ENCODE data around the gene EVL.

Gene EVL

DNA sequence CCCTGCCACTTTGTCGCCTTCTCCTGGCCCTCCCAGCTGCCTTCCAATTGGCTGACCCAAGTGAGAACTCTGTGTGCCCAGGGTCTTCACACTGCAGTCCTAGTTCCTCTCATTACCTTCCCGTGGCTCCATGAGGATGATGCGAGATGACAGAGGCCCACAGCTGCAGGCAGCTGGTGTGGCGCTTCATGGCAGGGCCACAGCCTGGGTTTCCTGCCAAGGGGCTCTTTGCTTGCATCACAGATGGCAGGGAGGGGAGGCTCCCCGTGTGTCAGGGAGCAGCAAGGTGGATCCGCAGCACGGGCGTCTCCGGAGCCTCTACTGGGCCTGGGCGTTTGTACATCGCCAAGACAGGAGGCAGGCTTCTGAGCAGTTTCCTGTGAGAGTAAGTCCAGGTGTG, 65.3 kb downstream of the EVL start:
- no peak for DNase-seq (ENCODE audit: low spot score)

DNA sequence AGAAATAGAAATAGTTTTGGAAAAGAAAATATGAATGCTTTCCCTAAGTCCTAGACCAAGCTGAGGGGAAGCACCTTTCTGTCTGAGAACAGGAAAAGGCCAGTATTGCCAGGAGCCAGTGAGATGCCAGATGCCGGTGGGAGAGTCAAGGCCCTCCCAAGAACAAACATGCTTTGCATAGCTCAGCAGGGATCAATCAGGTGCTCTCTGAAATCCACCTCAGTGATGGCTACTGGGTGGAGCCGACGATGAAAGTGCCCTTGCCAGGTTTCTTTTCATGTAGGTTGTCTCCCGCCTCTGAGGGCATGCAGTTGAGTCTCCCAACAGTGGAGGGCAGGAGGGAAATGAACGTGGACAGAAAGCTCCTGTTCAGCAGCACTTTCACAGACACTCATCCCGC, 66.0 kb downstream of the EVL start:
- no peak for DNase-seq (ENCODE audit: low spot score)

DNA sequence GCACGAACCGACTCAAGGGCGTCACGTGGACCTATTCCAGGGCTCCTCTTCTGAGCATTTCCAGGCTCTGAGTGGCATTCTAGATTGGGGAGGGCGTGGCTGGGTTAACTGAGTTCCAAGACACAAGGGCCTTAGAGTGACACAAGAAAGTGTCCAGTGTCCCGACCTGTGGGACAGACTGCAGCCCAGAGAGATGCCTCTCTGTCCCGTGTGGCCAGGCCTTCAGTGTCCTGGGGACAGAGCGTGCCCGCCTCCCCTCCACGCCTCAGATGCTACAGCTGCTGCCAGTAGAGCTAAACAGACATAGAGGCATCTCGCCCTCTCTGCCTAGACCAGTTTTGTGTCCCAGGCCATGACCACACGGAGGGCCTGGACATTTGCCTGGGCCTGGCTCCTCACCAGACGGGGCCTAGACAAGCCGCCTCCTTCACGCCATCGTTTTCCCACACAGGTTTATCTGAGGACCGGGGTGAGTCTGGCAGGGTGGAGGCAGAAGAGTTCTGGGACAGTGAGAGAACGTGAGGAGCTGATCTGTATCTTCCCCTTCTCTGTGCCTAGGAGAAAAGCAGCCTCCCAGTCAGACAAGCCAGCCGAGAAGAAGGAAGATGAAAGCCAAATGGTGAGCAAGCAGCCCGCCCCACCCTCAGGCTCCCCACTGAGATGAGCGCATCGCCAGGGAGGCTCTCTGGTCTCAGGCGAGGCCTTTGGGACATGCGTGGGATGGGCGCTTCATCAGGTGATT, 67.1 kb downstream of the EVL start:
- DNase-seq (ENCODE audit: low spot score), result no peak

- DNase-seq (ENCODE audit: low spot score), result no peak
Measured at GRCh38 chr14:100132903-100133510, 67.8 kb downstream of the EVL start.

DNA sequence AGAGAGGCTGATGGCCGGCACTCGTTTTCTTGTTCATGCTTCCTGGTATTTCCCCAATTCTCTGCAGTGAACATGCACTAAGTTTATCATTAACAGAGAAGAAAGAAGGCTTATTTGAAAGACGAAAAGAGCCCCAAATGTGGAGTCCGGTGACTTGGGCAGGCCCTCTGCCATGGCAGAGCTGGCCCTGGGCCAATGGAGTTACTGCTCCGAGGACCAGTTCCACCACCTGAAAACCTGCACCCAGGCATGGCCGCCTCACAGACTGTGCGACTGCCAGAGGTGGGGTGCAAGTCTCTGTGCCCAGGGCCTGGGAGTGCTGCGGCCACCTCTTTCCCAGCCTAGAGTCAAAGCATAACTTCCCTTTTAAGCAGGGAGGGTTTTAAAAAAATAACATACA, 69.4 kb downstream of the EVL start:
- DNase-seq (ENCODE audit: low spot score), result no peak

GRCh38 chr14:100135073-100135472, 69.9 kb downstream of the EVL start:
- peak; percentile 53 for DNase-seq (ENCODE audit: low spot score)

- DNase-seq (ENCODE audit: low spot score), result no peak
Measured at GRCh38 chr14:100135784-100136183, 70.6 kb downstream of the EVL start.

DNA sequence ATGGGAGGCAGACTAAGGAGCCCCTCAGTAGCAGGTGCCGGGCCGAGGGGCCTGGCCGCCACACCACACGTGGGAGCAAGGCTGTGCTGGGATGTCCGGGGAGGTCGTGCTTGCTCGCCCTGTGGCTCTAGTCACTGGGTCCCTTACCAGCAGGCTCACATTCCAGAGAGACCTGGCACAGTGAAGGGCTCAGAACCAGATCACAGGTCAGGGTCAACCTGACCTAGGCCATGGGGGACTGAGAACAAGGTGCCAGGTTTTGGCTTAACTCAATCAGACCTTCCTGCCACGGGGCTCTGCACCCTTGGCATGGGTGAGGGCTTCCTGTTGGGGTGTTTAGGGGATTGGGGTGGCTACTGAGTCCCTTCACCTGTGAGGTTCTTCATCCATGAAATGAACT, 72.0 kb downstream of the EVL start:
- DNase-seq (ENCODE audit: low spot score), result no peak

DNA sequence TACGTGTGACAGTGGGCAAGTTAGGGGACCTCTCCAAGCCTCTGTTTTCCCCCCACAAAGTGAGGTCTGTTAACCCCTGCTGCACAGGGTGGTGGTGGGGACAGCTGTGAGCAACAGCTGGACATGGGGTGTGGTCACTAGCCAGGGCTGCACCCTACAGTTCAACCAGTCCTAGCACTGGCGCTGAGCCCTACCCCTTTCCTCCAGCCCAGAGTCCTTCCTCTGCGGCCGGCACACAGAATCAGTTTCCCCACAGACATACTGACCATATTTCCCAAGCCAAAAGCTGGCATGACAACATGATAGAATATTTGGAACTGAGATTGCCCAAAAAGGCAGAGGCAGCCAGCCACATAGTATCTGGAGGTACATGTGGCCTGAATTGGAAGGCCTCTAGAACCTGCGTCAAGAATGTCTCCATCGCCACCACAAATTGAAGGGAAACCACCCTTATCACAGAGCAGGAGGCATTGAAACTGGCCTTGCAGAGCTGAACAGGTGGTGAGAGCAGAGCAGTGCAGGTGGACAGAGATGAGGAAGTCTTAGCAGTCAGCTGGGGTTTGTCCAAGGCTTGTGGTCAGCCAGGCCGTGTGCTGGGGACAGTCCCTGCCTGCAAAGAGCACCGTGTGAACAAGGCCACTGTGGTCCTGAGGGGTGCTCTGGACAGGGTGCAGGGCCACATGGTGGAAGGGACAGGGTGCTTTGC, 73.0 kb downstream of the EVL start:
- DNase-seq (ENCODE audit: low spot score), result no peak

GRCh38 chr14:100138955-100139354, 73.7 kb downstream of the EVL start:
- no peak for DNase-seq (ENCODE audit: low spot score)

GRCh38 chr14:100140452-100141078, 75.3 kb downstream of the EVL start:
- no peak for DNase-seq (ENCODE audit: low spot score)

DNA sequence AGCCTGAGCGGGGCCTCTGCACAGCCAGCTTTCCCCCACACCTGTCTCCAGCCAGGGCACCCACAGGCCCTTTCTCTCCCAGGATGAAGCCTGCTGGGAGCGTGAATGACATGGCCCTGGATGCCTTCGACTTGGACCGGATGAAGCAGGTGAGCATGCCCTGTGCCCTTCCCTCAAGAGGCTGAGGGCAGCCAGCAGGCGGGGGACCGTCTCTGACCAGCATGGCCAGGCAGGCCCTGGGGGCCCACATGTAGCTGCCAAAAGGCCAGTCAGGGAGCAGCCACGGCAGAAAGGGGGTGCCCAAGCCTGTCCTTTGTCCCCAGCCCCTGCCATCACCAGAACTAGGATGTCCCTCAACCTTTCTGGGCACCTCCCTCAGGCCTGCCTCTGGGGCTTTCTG, 75.9 kb downstream of the EVL start:
- DNase-seq (ENCODE audit: low spot score), result no peak

GRCh38 chr14:100142073-100143040, 77.1 kb downstream of the EVL start:
- no peak for DNase-seq (ENCODE audit: low spot score)

DNA sequence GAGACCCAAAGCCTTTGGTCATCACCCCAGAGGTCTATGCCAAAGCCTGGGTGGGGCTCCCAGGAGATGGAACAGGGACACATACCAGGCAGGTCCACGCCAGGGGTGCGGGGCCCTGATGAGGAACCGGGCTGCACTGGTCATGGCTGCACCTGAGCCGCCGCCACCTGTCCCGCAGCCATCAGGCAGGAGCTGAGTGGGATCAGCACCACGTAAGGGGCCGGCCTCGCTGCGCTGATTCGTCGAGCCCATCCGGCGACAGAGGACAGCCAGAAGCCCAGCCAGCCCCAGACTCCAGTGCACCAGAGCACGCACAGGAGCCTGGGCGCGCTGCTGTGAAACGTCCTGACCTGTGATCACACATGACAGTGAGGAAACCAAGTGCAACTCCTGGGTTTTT, 78.3 kb downstream of the EVL start:
- DNase-seq (ENCODE audit: low spot score), result no peak

- no peak for DNase-seq (ENCODE audit: low spot score)
Measured at GRCh38 chr14:100143934-100144333, 78.7 kb downstream of the EVL start.

GRCh38 chr14:100144645-100144995, 79.4 kb downstream of the EVL start:
- no peak for DNase-seq (ENCODE audit: low spot score)

- DNase-seq (ENCODE audit: low spot score), result no peak
Measured at GRCh38 chr14:100144996-100145646, 79.9 kb downstream of the EVL start.

DNA sequence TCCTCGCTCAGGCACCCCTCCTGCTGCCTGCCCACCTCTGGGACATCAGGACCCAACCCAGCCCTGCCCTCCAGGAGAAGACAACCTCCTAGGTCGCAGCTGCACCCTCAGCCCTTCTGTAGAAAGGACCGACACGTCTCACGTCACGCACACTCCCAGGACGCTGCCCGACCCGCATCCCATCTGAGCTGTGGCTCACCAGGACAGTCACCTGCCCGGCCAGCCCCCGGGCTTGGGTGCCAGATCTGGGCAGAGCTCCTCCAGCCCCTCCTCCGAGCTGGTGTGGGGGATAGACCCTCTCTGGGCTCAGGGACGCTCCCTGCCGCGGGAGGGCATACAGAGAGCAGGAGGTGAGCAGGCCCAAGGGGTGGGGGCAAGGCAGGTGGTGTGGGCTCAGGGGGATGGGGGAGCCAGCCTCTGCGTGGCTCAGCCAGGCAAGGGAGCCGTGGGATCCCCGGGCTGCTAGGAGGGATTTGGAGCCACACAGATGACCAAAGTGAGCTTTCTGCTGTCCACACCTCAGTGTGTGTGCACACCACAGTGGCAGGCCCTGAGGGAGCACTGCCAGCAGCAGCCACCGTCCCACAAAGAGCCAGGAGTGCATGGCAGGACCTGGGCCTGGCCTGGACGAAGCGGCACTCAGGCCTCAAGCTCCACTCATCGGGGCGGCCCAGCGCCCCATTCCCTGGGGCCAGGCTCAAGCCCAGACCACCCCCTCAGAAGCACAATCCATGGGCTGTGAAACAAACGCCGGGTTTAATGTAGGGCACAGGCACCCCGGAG, 80.7 kb downstream of the EVL start:
- DNase-seq (ENCODE audit: low spot score), result no peak

DNA sequence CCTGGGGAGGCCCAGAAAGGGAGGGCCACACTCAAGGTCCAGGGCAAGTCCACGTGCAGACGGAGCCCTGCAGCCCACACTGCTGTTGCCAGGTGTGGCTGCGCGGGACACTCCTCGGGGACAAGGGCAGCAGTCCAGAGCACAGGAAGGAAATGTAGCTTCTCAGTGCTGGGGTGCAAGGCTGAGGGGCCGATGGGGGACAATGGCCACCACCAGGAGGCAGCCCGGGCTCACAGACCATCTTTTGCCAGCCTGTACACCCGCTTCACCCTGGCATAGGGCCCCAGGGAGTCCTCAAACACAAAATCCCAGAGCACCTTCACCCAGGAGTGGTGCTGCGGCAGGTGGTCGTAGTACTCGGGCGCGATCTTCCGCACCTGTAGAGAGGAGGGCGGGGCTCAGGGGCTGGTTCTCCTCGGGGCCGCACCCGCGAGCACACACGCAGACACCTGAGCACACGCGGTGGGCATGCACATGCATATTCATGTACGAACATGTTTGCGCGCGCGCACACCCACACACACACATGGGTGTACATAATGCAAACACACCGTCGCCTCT, 81.4 kb downstream of the EVL start:
- DNase-seq (ENCODE audit: low spot score), result no peak

- DNase-seq (ENCODE audit: low spot score), result peak; percentile 32
Measured at GRCh38 chr14:100147181-100147631, 82.0 kb downstream of the EVL start.
